CD4-positive, alpha-beta T cell treated with Interleukin-10 for 1 hour (primary cell): ENCODE results near the gene MEAF6.
"Not testable (repeated sequence)": the region's sequence is repeated elsewhere in the genome, so short reads cannot be mapped to it uniquely, and the experiment has no call there.

Experiments used
- DNase-seq: peaks from one replicate; pipeline ENCODE4 v3.0.0-alpha.2; 2020

Gene MEAF6

GRCh38 chr1:37529888-37530287 lies 15.3 kb upstream of the MEAF6 start:
- not testable (repeated sequence) for DNase-seq

- DNase-seq = peak; percentile 23
Measured at GRCh38 chr1:37519613-37520012, 5.0 kb upstream of the MEAF6 start.

- DNase-seq = peak; percentile 74
Measured at GRCh38 chr1:37518929-37519328, 4.4 kb upstream of the MEAF6 start.

GRCh38 chr1:37518241-37518640 lies 3.7 kb upstream of the MEAF6 start:
- not testable (repeated sequence) for DNase-seq

GRCh38 chr1:37517569-37517968 lies 3.0 kb upstream of the MEAF6 start:
- no peak for DNase-seq

GRCh38 chr1:37515185-37516034 lies 844 bp upstream of the MEAF6 start:
- DNase-seq = no peak

GRCh38 chr1:37513795-37514349 lies 694 bp downstream of the MEAF6 start:
- DNase-seq = peak; percentile 59

GRCh38 chr1:37509181-37509580 lies 5.4 kb downstream of the MEAF6 start:
- DNase-seq = no peak

GRCh38 chr1:37506740-37507139 lies 7.8 kb downstream of the MEAF6 start:
- no peak for DNase-seq

- DNase-seq = not testable (repeated sequence)
Measured at GRCh38 chr1:37502791-37503190, 11.8 kb downstream of the MEAF6 start.

- no peak for DNase-seq
Measured at GRCh38 chr1:37502104-37502503, 12.5 kb downstream of the MEAF6 start.

- DNase-seq = no peak
Measured at GRCh38 chr1:37501661-37502060, 12.9 kb downstream of the MEAF6 start.

- no peak for DNase-seq
Measured at GRCh38 chr1:37498872-37499617, 15.5 kb downstream of the MEAF6 start.

GRCh38 chr1:37497832-37498231 lies 16.7 kb downstream of the MEAF6 start:
- DNase-seq = no peak

- DNase-seq = no peak
Measured at GRCh38 chr1:37495875-37496274, 18.7 kb downstream of the MEAF6 start.

- DNase-seq = no peak
Measured at GRCh38 chr1:37493336-37494098, 21.0 kb downstream of the MEAF6 start.

GRCh38 chr1:37487619-37487984 lies 27.0 kb downstream of the MEAF6 start:
- no peak for DNase-seq

- peak; percentile 82 for DNase-seq
Measured at GRCh38 chr1:37486680-37487618, 27.6 kb downstream of the MEAF6 start.

GRCh38 chr1:37485902-37486679 lies 28.5 kb downstream of the MEAF6 start:
- peak; percentile 22 for DNase-seq

- peak; percentile 22 for DNase-seq
Measured at GRCh38 chr1:37484325-37485051, 30.1 kb downstream of the MEAF6 start.
